Measurements from ENCODE around the gene DISC1.

GRCh38 chr1:231722356-231722755 lies 95.8 kb downstream of the DISC1 start:
- no peak for TF ChIP-seq TCF12 (IDR thresholded peaks at IDR 0.05; ENCODE audit: low read depth)
- no peak for TF ChIP-seq RAD21 (IDR thresholded peaks at IDR 0.05; ENCODE audit: low read depth)
- TF ChIP-seq EP300 (IDR thresholded peaks at IDR 0.05; ENCODE audit: borderline replicate concordance) = no peak
- no peak for TF ChIP-seq USF1 (IDR thresholded peaks at IDR 0.05)
- no peak for TF ChIP-seq MAX (IDR thresholded peaks at IDR 0.05)
- TF ChIP-seq FOXM1 (IDR thresholded peaks at IDR 0.05; ENCODE audit: borderline replicate concordance, low read depth) = no peak
- no peak for TF ChIP-seq CEBPB (IDR thresholded peaks at IDR 0.05)
- TF ChIP-seq TAF1 (IDR thresholded peaks at IDR 0.05; ENCODE audit: low read depth) = no peak
- TF ChIP-seq EGR1 (IDR thresholded peaks at IDR 0.05) = no peak
- no peak for TF ChIP-seq REST (IDR thresholded peaks at IDR 0.05; ENCODE audit: low read depth)

Data from Ishikawa (cell line).